Measurements from ENCODE around the gene COBLL1. TPM values are rescaled to one million over a fixed set of nuclear protein-coding genes. Genes with fewer than 3 reads are reported as not detected.

The COBLL1 gene
- polyA plus RNA-seq, 1 donor: 38.3 TPM

- 100% methylated on average over 3 of the region's 5 CpGs for WGBS (ENCODE audit: insufficient coverage, low lambda C conversion rate)
- no peak for DNase-seq
These were observed 18.5 kb downstream of the COBLL1 start for GRCh38 chr2:164823126-164823525.

GRCh38 chr2:164821338-164821737 lies 20.3 kb downstream of the COBLL1 start:
- Histone ChIP-seq H3K27ac (ENCODE audit: low read length) (no peak overlapping the region), H3K27me3 (ENCODE audit: control insufficient read depth, insufficient read depth, low read length) (no peaks in the 10 kb centered on the region), H3K9me3 (ENCODE audit: control insufficient read depth, low read depth, low read length) (no peaks in the 10 kb centered on the region), H3K36me3 (ENCODE audit: control insufficient read depth, insufficient read depth, low read length) (no peaks in the 10 kb centered on the region), H3K4me1 (ENCODE audit: control insufficient read depth, insufficient read depth, low read length) (peaks cover 2% of the 10 kb centered on the region), H3K4me3 (ENCODE audit: low read length) (no peak overlapping the region)
- no CpG with 5 or more reads among the region's 4 CpGs for WGBS (ENCODE audit: insufficient coverage, low lambda C conversion rate)
- DNase-seq: no peak

More at GRCh38 chr2:164823126-164823525, 18.5 kb downstream of the COBLL1 start:
- H3K27me3 ChIP-seq (ENCODE audit: control insufficient read depth, insufficient read depth, low read length): no peaks in the 10 kb centered on the region
- no peaks in the 10 kb centered on the region for H3K36me3 ChIP-seq (ENCODE audit: control insufficient read depth, insufficient read depth, low read length)
- no peaks in the 10 kb centered on the region for H3K9me3 ChIP-seq (ENCODE audit: control insufficient read depth, low read depth, low read length)
- no peak overlapping the region for H3K27ac ChIP-seq (ENCODE audit: low read length)
- H3K4me3 ChIP-seq (ENCODE audit: low read length): no peak overlapping the region
- peaks cover 4% of the 10 kb centered on the region for H3K4me1 ChIP-seq (ENCODE audit: control insufficient read depth, insufficient read depth, low read length)

- H3K4me3 ChIP-seq (ENCODE audit: low read length): no peak overlapping the region
- 100% methylated on average over 3 of the region's 14 CpGs for WGBS (ENCODE audit: insufficient coverage, low lambda C conversion rate)
- H3K9me3 ChIP-seq (ENCODE audit: control insufficient read depth, low read depth, low read length): no peaks in the 10 kb centered on the region
- H3K4me1 ChIP-seq (ENCODE audit: control insufficient read depth, insufficient read depth, low read length): peaks cover 3% of the 10 kb centered on the region
- DNase-seq: no peak
- no peak overlapping the region for H3K27ac ChIP-seq (ENCODE audit: low read length)
- no peaks in the 10 kb centered on the region for H3K36me3 ChIP-seq (ENCODE audit: control insufficient read depth, insufficient read depth, low read length)
- no peaks in the 10 kb centered on the region for H3K27me3 ChIP-seq (ENCODE audit: control insufficient read depth, insufficient read depth, low read length)
These were observed 23.2 kb downstream of the COBLL1 start for GRCh38 chr2:164818149-164819136.

GRCh38 chr2:164816900-164817299 lies 24.7 kb downstream of the COBLL1 start:
- Histone ChIP-seq H3K4me1 (ENCODE audit: control insufficient read depth, insufficient read depth, low read length) (peaks cover 3% of the 10 kb centered on the region), H3K4me3 (ENCODE audit: low read length) (no peak overlapping the region), H3K36me3 (ENCODE audit: control insufficient read depth, insufficient read depth, low read length) (no peaks in the 10 kb centered on the region), H3K27me3 (ENCODE audit: control insufficient read depth, insufficient read depth, low read length) (no peaks in the 10 kb centered on the region), H3K27ac (ENCODE audit: low read length) (no peak overlapping the region), H3K9me3 (ENCODE audit: control insufficient read depth, low read depth, low read length) (no peaks in the 10 kb centered on the region)
- no peak for DNase-seq

- no peaks in the 10 kb centered on the region for H3K9me3 ChIP-seq (ENCODE audit: control insufficient read depth, low read depth, low read length)
- no peaks in the 10 kb centered on the region for H3K27me3 ChIP-seq (ENCODE audit: control insufficient read depth, insufficient read depth, low read length)
- WGBS (ENCODE audit: insufficient coverage, low lambda C conversion rate): 0% methylated on average over 1 of the region's 2 CpGs
- H3K27ac ChIP-seq (ENCODE audit: low read length): no peak overlapping the region
- no peaks in the 10 kb centered on the region for H3K36me3 ChIP-seq (ENCODE audit: control insufficient read depth, insufficient read depth, low read length)
- H3K4me3 ChIP-seq (ENCODE audit: low read length): no peak overlapping the region
- peaks cover 3% of the 10 kb centered on the region for H3K4me1 ChIP-seq (ENCODE audit: control insufficient read depth, insufficient read depth, low read length)
- DNase-seq: no peak
These were observed 25.6 kb downstream of the COBLL1 start for GRCh38 chr2:164816046-164816445.

DNA sequence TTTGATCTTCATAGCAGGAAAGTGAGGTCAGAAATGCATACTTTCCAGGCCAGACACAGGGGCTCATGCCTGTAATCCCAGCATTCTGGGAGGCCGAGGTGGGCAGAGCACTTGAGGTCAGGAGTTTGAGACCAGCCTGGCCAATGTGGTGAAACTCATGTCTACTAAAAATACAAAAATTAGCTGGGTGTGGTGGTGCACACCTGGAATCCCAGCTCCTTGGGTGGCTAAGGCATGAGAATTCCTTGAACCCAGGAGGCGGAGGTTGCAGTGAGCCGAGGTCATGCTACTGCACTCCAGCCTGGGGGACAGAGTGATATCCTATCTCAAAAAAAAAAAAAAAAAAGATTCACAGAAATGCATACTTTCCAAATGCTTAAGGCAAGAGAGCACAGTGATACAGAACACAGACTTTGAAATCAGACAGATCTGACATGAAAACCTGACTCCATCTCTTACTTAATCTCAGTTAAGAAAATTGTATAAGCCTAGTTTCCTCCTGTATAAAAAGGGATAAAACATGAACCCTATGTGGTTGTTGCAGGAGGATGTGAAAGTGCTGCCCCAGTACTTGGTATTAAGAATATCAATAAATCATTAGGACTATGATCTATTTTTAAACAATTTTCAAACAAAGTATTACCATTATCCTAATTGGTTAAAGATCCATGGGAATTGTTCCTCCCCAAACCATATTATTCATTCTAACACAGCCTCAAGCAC lies 26.4 kb downstream of the COBLL1 start:
- H3K27ac ChIP-seq (ENCODE audit: low read length): no peak overlapping the region
- H3K27me3 ChIP-seq (ENCODE audit: control insufficient read depth, insufficient read depth, low read length): no peaks in the 10 kb centered on the region
- no peak for DNase-seq
- peaks cover 3% of the 10 kb centered on the region for H3K4me1 ChIP-seq (ENCODE audit: control insufficient read depth, insufficient read depth, low read length)
- no peaks in the 10 kb centered on the region for H3K9me3 ChIP-seq (ENCODE audit: control insufficient read depth, low read depth, low read length)
- WGBS (ENCODE audit: insufficient coverage, low lambda C conversion rate): no CpG with 5 or more reads among the region's 3 CpGs
- no peak overlapping the region for H3K4me3 ChIP-seq (ENCODE audit: low read length)
- no peaks in the 10 kb centered on the region for H3K36me3 ChIP-seq (ENCODE audit: control insufficient read depth, insufficient read depth, low read length)

DNA sequence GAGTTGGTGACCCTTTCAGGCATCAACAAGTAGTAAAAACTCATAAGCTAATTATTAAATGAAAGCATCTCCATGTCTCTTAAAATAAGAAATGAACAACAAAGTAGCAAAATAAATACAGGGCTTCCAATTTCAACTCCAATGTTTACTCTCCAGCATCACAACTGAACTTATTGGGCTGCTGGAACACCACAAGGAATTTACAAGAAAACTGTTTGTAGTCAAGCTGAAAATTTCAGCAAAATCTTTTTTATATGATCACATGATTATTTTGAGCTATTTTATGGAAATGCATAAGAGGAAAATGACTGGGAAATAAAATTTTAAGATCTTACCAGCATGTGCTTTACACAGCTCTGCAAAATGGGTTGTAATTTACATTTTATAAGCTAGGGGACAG lies 28.1 kb downstream of the COBLL1 start:
- H3K27me3 ChIP-seq (ENCODE audit: control insufficient read depth, insufficient read depth, low read length): no peaks in the 10 kb centered on the region
- peaks cover 3% of the 10 kb centered on the region for H3K4me1 ChIP-seq (ENCODE audit: control insufficient read depth, insufficient read depth, low read length)
- no peaks in the 10 kb centered on the region for H3K9me3 ChIP-seq (ENCODE audit: control insufficient read depth, low read depth, low read length)
- no peak overlapping the region for H3K27ac ChIP-seq (ENCODE audit: low read length)
- H3K36me3 ChIP-seq (ENCODE audit: control insufficient read depth, insufficient read depth, low read length): no peaks in the 10 kb centered on the region
- DNase-seq: no peak
- no peak overlapping the region for H3K4me3 ChIP-seq (ENCODE audit: low read length)

- H3K27ac ChIP-seq (ENCODE audit: low read length): no peak overlapping the region
- no peak for DNase-seq
- no peaks in the 10 kb centered on the region for H3K27me3 ChIP-seq (ENCODE audit: control insufficient read depth, insufficient read depth, low read length)
- no CpG with 5 or more reads among the region's 1 CpG for WGBS (ENCODE audit: insufficient coverage, low lambda C conversion rate)
- H3K4me3 ChIP-seq (ENCODE audit: low read length): no peak overlapping the region
- no peaks in the 10 kb centered on the region for H3K36me3 ChIP-seq (ENCODE audit: control insufficient read depth, insufficient read depth, low read length)
- H3K4me1 ChIP-seq (ENCODE audit: control insufficient read depth, insufficient read depth, low read length): peaks cover 3% of the 10 kb centered on the region
- no peaks in the 10 kb centered on the region for H3K9me3 ChIP-seq (ENCODE audit: control insufficient read depth, low read depth, low read length)
These were observed 29.2 kb downstream of the COBLL1 start for GRCh38 chr2:164812378-164812777.

- Histone ChIP-seq H3K27ac (ENCODE audit: low read length) (no peak overlapping the region), H3K9me3 (ENCODE audit: control insufficient read depth, low read depth, low read length) (no peaks in the 10 kb centered on the region), H3K4me1 (ENCODE audit: control insufficient read depth, insufficient read depth, low read length) (peaks cover 3% of the 10 kb centered on the region), H3K27me3 (ENCODE audit: control insufficient read depth, insufficient read depth, low read length) (no peaks in the 10 kb centered on the region), H3K36me3 (ENCODE audit: control insufficient read depth, insufficient read depth, low read length) (no peaks in the 10 kb centered on the region), H3K4me3 (ENCODE audit: low read length) (no peak overlapping the region)
- no peak for DNase-seq
- no CpG with 5 or more reads among the region's 2 CpGs for WGBS (ENCODE audit: insufficient coverage, low lambda C conversion rate)
These were observed 29.8 kb downstream of the COBLL1 start for GRCh38 chr2:164811819-164812218.

DNA sequence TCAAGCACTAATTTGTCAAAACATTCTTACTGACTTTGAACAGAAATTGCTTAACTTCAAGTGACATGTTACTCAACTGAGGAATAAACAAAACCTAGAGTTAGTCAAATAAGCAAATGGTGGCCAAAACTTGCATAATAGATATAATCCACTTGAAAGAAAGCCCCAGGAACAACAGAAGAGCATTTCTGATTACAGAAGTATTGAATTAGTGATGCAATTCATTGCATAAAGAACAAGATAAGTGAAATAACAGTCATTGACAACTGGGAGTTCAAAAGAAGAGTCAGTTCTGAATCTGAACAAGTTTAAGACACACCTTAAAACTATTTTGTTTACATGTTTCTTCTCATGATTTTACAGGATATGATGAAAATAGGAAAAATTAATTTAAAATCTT lies 30.8 kb downstream of the COBLL1 start:
- no peak for DNase-seq

More for the DNA sequence above, 30.8 kb downstream of the COBLL1 start:
- Histone ChIP-seq H3K4me1 (ENCODE audit: control insufficient read depth, insufficient read depth, low read length) (no peaks in the 10 kb centered on the region), H3K27me3 (ENCODE audit: control insufficient read depth, insufficient read depth, low read length) (no peaks in the 10 kb centered on the region), H3K27ac (ENCODE audit: low read length) (no peak overlapping the region), H3K36me3 (ENCODE audit: control insufficient read depth, insufficient read depth, low read length) (no peaks in the 10 kb centered on the region), H3K9me3 (ENCODE audit: control insufficient read depth, low read depth, low read length) (no peaks in the 10 kb centered on the region), H3K4me3 (ENCODE audit: low read length) (no peak overlapping the region)
